Lung (tissue), 12 donors: ENCODE results near the gene ANKRD27. TPM values are rescaled to one million over a fixed set of nuclear protein-coding genes. Genes with fewer than 3 reads are reported as not detected.

ENCODE experiments used
- ATAC-seq: fragments of 200-7000 bp; cut with Tn5 transposase; one replicate; pipeline ENCODE4 v1.9.1; 2020; ENCODE audit warnings: moderate number of reproducible peaks; ENCODE audit not compliant: insufficient read depth, low FRiP score
- DNase-seq, 3 donors: peaks; one replicate each; pipeline ENCODE4 v3.0.0-alpha.2; 2013 to 2017
- H3K27ac ChIP-seq, 2 donors: one replicate each; pipeline ENCODE4 v1.5.1; 2013; ENCODE audit warnings: mild to moderate bottlenecking in 2 of 2, moderate library complexity in 2 of 2, control low read depth in 1 of 2, inconsistent platforms in 1 of 2, low read depth in 1 of 2, low read length in 1 of 2
- H3K27me3 ChIP-seq, 3 donors: one replicate each; pipeline ENCODE4 v1.5.1; 2013; ENCODE audit warnings: low read length in 2 of 3; ENCODE audit not compliant: control insufficient read depth in 3 of 3, insufficient read depth in 3 of 3
- H3K36me3 ChIP-seq, 4 donors: one replicate each; pipeline ENCODE4 v1.5.1; 2013; ENCODE audit warnings: low read length in 4 of 4, mild to moderate bottlenecking in 1 of 4, moderate library complexity in 1 of 4; ENCODE audit not compliant: control insufficient read depth in 4 of 4, insufficient read depth in 4 of 4
- H3K4me1 ChIP-seq, 5 donors: one replicate each; pipeline ENCODE4 v1.5.1; 2013; ENCODE audit warnings: low read length in 5 of 5, mild to moderate bottlenecking in 2 of 5, moderate library complexity in 1 of 5; ENCODE audit not compliant: control insufficient read depth in 5 of 5, insufficient read depth in 5 of 5
- H3K4me3 ChIP-seq: one replicate; pipeline ENCODE4 v1.5.1; 2013; ENCODE audit warnings: mild to moderate bottlenecking, control low read depth, moderate library complexity
- H3K9ac ChIP-seq, 2 donors: one replicate each; pipeline ENCODE4 v1.5.1; 2013; ENCODE audit warnings: low read length in 2 of 2, control low read depth in 1 of 2; ENCODE audit not compliant: insufficient read depth in 1 of 2
- H3K9me3 ChIP-seq, 4 donors: one replicate each; pipeline ENCODE4 v1.5.1; 2013; ENCODE audit warnings: low read length in 3 of 4, mild to moderate bottlenecking in 1 of 4, moderate library complexity in 1 of 4; ENCODE audit not compliant: control insufficient read depth in 4 of 4, insufficient read depth in 3 of 4
- WGBS, 2 donors: extraction: QIAGEN DNeasy Blood & Tissue Kit; methylation state at CpG; one replicate each; pipeline ENCODE4 v1.1.7; 2013; 5-methylcytosine and 5-hydroxymethylcytosine counted together
- polyA plus RNA-seq, 2 donors: library from polyadenylated mRNA; stranded (reverse); fragments of 200-250 nt; gene quantifications; one replicate each; pipeline ENCODE4 v1.2.1, GENCODE V29; 2013
- total RNA-seq, 2 donors: library from RNA; depleted of rRNA in 1 of 2; stranded (reverse); fragments of >200 nt in 1 of 2; gene quantifications; one replicate each; pipeline ENCODE4 v1.2.1, GENCODE V29; 2014 to 2021
- TF ChIP-seq, protein P1 (sequence below): IDR thresholded peaks from 2 replicates; pipeline ENCODE4 v1.5.1; 2012; ENCODE audit warnings: mild to moderate bottlenecking; ENCODE audit errors: control extremely low read depth, extremely low read depth
- donor health status: control.
- donor health status: control.
- donor health status: Bipolar disorder and iron deficiency.
- donor health status: healthy.
- donor health status: DM: yes; HTN: yes; CAD: no.

ANKRD27 gene
- total and polyA plus RNA-seq, 4 donors: 8.9 to 31.5 (median 22.5) TPM

DNA sequence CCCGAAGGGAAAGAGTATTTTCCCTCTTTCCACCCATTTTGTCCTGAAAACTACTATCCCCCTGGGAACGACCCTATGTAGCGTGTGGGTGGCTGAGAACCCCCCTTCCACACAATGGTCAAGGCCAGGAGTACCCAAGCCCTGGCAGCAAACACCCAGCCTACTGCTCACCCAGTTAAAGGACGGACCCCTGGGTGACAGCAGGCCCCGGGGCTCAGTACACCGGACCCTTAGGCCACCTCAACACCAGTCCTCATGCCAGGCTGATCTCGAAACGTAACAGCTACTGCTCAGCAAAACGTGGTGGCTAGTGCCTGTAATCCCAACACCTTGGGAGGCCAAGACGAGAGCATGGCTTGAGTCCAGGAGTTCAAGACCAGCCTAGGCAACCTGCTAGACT lies 1.4 kb downstream of the ANKRD27 start:
- H3K27ac ChIP-seq: no peak overlapping the region
- H3K27me3 ChIP-seq: peaks cover 0 to 18% (median 13%) of the 10 kb centered on the region in 3 donors
- TF ChIP-seq, protein P1, sequence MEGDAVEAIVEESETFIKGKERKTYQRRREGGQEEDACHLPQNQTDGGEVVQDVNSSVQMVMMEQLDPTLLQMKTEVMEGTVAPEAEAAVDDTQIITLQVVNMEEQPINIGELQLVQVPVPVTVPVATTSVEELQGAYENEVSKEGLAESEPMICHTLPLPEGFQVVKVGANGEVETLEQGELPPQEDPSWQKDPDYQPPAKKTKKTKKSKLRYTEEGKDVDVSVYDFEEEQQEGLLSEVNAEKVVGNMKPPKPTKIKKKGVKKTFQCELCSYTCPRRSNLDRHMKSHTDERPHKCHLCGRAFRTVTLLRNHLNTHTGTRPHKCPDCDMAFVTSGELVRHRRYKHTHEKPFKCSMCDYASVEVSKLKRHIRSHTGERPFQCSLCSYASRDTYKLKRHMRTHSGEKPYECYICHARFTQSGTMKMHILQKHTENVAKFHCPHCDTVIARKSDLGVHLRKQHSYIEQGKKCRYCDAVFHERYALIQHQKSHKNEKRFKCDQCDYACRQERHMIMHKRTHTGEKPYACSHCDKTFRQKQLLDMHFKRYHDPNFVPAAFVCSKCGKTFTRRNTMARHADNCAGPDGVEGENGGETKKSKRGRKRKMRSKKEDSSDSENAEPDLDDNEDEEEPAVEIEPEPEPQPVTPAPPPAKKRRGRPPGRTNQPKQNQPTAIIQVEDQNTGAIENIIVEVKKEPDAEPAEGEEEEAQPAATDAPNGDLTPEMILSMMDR: no peak
- no peak for ATAC-seq
- no peak overlapping the region for H3K4me3 ChIP-seq
- H3K9me3 ChIP-seq: peaks cover 0 to 2% (median 0%) of the 10 kb centered on the region in 4 donors
- 85 to 88% methylated on average over 10 of the region's 10 CpGs for WGBS, 2 donors
- H3K36me3 ChIP-seq: no peaks in the 10 kb centered on the region
- no peak overlapping the region for H3K9ac ChIP-seq
- H3K4me1 ChIP-seq: peaks cover 0 to 23% (median 0%) of the 10 kb centered on the region in 5 donors
- DNase-seq: no peak

DNA sequence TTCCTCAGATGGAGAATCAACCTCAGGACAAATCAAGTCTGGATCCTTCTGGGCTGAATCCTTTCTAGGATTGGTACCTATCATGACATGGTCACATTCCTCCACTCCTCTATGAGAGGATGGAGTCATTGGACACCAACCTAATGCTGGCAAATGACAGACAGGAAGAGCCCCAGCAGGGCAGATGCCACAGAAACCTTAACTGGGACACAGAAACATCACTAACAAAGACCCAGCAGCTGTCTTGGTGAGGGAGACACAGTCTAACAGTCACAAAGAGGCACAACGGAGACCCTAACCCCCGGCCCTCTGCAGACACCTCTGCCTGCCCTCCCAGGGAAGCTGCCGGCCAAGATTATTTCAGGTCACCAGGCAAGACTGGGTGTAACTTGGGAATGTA lies 2.1 kb downstream of the ANKRD27 start:
- 57 to 87% methylated on average over 3 of the region's 3 CpGs for WGBS, 2 donors
- no peak overlapping the region for H3K27ac ChIP-seq
- H3K4me3 ChIP-seq: no peak overlapping the region
- no peaks in the 10 kb centered on the region for H3K36me3 ChIP-seq
- peaks cover 0 to 2% (median 0%) of the 10 kb centered on the region in 4 donors for H3K9me3 ChIP-seq
- H3K4me1 ChIP-seq: peaks cover 0 to 23% (median 0%) of the 10 kb centered on the region in 5 donors
- no peak overlapping the region for H3K9ac ChIP-seq
- TF ChIP-seq, protein P1: no peak
- DNase-seq: no peak
- H3K27me3 ChIP-seq: peaks cover 0 to 13% (median 13%) of the 10 kb centered on the region in 3 donors
- ATAC-seq: no peak

DNA sequence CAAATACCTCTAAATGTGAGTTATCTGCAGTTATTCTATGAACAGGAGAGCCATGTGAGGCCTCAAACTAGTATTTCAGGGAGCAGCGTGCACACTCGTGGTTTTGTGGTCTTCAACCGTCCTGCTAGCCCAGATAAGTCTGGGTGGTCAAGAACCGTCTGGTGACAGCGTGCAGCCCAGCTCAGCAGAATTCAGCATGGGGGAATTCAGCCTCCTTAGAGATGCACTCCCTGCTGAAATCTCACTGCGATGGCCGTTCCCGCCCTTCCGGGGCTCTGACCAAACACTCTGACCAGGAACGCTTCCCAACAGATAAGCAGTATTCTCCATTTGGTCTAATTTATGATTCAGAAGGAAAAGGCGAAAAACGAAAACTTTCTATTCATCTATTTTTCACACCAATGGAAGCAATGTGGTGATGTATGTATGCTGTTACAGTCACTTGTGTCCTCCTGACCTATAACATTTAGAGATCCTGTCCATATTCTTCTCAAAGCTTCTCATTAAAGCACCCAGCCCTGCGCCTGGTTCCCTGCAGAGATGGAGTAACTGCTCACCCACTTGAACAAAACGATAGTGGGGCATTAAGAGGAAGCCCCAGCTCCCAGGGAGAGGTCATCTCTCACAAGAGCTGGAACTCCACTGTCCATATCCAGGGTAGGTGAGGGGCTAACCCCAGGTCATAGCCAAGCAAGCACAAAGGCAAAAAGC lies 2.9 kb downstream of the ANKRD27 start:
- Histone ChIP-seq H3K27me3 (peaks cover 0 to 8% (median 6%) of the 10 kb centered on the region in 3 donors), H3K9me3 (peaks cover 0 to 2% (median 0%) of the 10 kb centered on the region in 4 donors), H3K4me1 (peaks cover 0 to 23% (median 1%) of the 10 kb centered on the region in 5 donors), H3K4me3 (no peak overlapping the region), H3K36me3 (peaks cover 0 to 2% (median under 1%) of the 10 kb centered on the region in 4 donors), H3K27ac (no peak overlapping the region), H3K9ac (no peak overlapping the region)
- 51 to 59% methylated on average over 14 of the region's 14 CpGs for WGBS, 2 donors
- ATAC-seq (no peak), DNase-seq (no peak)
- TF ChIP-seq, protein P1: no peak

DNA sequence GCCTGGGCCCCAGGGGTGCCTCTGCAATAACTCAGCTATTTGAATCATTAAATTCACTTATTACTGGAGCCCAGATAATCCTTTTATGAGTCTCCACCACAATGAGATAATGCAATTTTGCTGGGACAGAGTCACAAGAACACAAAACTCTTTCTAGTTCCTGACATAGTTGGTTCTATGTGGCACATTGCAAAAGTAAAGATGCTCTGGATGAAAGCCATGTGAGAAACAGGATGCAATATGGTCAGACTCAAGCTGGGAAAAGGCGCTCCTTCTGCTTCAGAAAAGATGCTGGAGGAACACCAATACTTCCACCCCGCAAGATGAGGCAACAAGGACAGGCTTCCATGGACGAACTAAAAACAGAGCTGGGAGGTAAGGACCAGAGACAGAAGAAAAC lies 5.7 kb downstream of the ANKRD27 start:
- Histone ChIP-seq H3K4me3 (no peak overlapping the region), H3K27me3 (no peaks in the 10 kb centered on the region), H3K27ac (no peak overlapping the region), H3K4me1 (peaks cover 0 to 12% (median 5%) of the 10 kb centered on the region in 5 donors), H3K9ac (no peak overlapping the region), H3K9me3 (no peaks in the 10 kb centered on the region), H3K36me3 (peaks cover 0 to 2% (median under 1%) of the 10 kb centered on the region in 4 donors)
- WGBS, 2 donors: 31 to 79% methylated on average over 3 of the region's 3 CpGs
- no peak for ATAC-seq
- DNase-seq: no peak
- TF ChIP-seq, protein P1: no peak
